DOHH2 (cell line): ENCODE measurements around the gene PRKAG1.

Experiments used
- H3F3A ChIP-seq: fragments of 200-600 bp; sonication (generic), shearing (Covaris generic); 2 replicates; pipeline ENCODE4 v1.6.0; 2016; ENCODE audit warnings: antibody characterized with exemption, mild to moderate bottlenecking; ENCODE audit not compliant: control insufficient read depth, insufficient read depth
- H3K27ac ChIP-seq: fragments of 200-600 bp; sonication (generic); 2 replicates; pipeline ENCODE4 v1.5.1; 2014; ENCODE audit warnings: low read depth, mild to moderate bottlenecking, low read length, moderate library complexity
- H3K27me3 ChIP-seq: fragments of 200-600 bp; sonication (generic); 2 replicates; pipeline ENCODE4 v1.6.1; 2014; ENCODE audit warnings: mild to moderate bottlenecking, low read length, mixed read lengths; ENCODE audit not compliant: control insufficient read depth
- H3K36me3 ChIP-seq: fragments of 200-600 bp; sonication (generic); 2 replicates; pipeline ENCODE4 v1.6.1; 2014; ENCODE audit warnings: mild to moderate bottlenecking, low read length, moderate library complexity, mixed read lengths; ENCODE audit not compliant: control insufficient read depth
- H3K4me1 ChIP-seq: fragments of 200-600 bp; sonication (generic); 2 replicates; pipeline ENCODE4 v1.6.1; 2014; ENCODE audit warnings: mild to moderate bottlenecking, low read length, mixed read lengths; ENCODE audit not compliant: control insufficient read depth
- H3K4me2 ChIP-seq: fragments of 200-600 bp; sonication (generic); 2 replicates; pipeline ENCODE4 v1.6.0; 2014; ENCODE audit warnings: mild to moderate bottlenecking, low read length, moderate library complexity
- H3K4me3 ChIP-seq: fragments of 200-600 bp; sonication (generic); 2 replicates; pipeline ENCODE4 v1.5.1; 2014; ENCODE audit warnings: mild to moderate bottlenecking, low read length, mixed read lengths
- H3K79me2 ChIP-seq: fragments of 200-600 bp; sonication (generic); 2 replicates; pipeline ENCODE4 v1.6.1; 2014; ENCODE audit warnings: mild to moderate bottlenecking, low read length, mixed read lengths; ENCODE audit not compliant: control insufficient read depth
- H3K9me2 ChIP-seq: fragments of 200-600 bp; sonication (generic); replicated peaks from 2 replicates; pipeline ENCODE4 v1.6.1; 2014; ENCODE audit warnings: mild to moderate bottlenecking, low read length, mixed read lengths; ENCODE audit not compliant: control insufficient read depth
- H3K9me3 ChIP-seq: fragments of 200-600 bp; sonication (generic); 2 replicates; pipeline ENCODE4 v1.6.1; 2014; ENCODE audit warnings: antibody characterized with exemption, low read length, mixed read lengths; ENCODE audit not compliant: control insufficient read depth, insufficient read depth
- H4K20me1 ChIP-seq: fragments of 200-600 bp; sonication (generic); 2 replicates; pipeline ENCODE4 v1.6.0; 2014; ENCODE audit warnings: low read depth, mild to moderate bottlenecking, antibody characterized with exemption, low read length, moderate library complexity; ENCODE audit not compliant: control insufficient read depth, insufficient read depth
- EZH2phosphoT487 ChIP-seq: fragments of 200-600 bp; sonication (generic); IDR thresholded peaks from 2 replicates; pipeline ENCODE4 v1.6.1; 2017; ENCODE audit warnings: borderline replicate concordance, mild to moderate bottlenecking, antibody characterized with exemption, low read length, moderate library complexity, mixed read lengths
- TF ChIP-seq, protein P1 (sequence below): fragments of 200-600 bp; sonication (generic); IDR thresholded peaks from one replicate; pipeline ENCODE4 v1.5.1; 2014; ENCODE audit warnings: antibody characterized with exemption, mild to moderate bottlenecking, low read depth, low read length; ENCODE audit not compliant: poor library complexity, severe bottlenecking

PRKAG1 gene

DNA sequence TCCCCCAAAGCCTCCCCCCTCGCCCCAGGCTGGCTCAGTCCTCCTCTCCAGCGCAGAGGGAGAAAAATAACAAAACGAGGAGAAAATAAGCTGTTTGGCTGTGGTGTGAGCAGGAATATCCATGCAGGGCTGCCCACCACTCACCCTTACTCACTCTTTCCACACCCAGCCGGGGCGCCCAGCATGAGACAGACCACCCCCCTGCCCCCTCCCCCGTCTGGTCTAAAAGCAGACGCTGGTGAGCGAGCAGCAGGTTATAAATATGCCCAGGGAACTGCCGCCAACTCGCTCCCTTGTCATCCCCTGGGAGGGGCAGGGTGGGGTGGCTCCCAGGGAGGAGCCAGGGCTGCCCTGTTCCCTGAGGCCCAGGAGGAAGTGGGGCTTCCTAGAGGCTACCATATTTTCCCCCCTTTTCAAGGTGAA is 33.1 kb downstream of the PRKAG1 start:
- Histone ChIP-seq H3K4me1 (peaks cover 12% of the 10 kb centered on the region), H3K36me3 (no peaks in the 10 kb centered on the region), H3K79me2 (no peaks in the 10 kb centered on the region), H3K4me2 (no peak overlapping the region), H3K27me3 (peaks cover 71% of the 10 kb centered on the region), H3K9me3 (no peaks in the 10 kb centered on the region), H3K9me2 (no peaks in the 10 kb centered on the region), H3K4me3 (no peak overlapping the region), H4K20me1 (no peaks in the 10 kb centered on the region), H3F3A (no peaks in the 10 kb centered on the region), H3K27ac (no peak overlapping the region)
- TF ChIP-seq, protein P1, sequence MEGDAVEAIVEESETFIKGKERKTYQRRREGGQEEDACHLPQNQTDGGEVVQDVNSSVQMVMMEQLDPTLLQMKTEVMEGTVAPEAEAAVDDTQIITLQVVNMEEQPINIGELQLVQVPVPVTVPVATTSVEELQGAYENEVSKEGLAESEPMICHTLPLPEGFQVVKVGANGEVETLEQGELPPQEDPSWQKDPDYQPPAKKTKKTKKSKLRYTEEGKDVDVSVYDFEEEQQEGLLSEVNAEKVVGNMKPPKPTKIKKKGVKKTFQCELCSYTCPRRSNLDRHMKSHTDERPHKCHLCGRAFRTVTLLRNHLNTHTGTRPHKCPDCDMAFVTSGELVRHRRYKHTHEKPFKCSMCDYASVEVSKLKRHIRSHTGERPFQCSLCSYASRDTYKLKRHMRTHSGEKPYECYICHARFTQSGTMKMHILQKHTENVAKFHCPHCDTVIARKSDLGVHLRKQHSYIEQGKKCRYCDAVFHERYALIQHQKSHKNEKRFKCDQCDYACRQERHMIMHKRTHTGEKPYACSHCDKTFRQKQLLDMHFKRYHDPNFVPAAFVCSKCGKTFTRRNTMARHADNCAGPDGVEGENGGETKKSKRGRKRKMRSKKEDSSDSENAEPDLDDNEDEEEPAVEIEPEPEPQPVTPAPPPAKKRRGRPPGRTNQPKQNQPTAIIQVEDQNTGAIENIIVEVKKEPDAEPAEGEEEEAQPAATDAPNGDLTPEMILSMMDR = no peak
- no peak for TF ChIP-seq EZH2phosphoT487

DNA sequence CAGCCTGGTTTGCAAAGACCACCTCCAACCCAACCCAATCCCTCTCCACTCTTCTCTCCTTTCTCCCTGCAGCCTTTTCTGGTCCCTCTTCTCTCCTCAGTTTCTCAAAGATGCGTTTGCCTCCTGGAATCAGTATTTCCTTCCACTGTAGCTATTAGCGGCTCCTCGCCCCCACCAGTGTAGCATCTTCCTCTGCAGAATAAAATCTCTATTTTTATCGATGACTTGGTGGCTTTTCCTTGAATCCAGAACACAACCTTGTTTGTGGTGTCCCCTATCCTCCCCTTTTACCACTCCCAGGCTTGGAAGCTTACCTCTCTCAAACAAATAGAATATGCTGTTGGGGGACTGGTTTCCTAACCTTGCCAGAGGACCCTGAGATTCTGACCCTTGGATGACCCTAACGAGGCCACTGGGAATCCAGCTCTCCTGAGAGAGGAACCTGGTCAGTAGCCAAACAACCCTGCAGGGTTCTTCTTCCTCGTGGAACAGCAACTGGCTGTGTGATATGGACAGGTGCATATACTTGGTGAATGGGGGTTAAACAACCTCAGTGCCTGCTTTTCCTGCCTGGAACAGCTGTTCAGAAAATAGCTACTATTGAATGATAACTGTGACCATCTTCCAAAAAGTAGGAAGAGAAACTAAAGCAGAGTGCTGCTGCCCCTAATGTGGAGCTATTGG is 36.0 kb downstream of the PRKAG1 start:
- Histone ChIP-seq H3K9me3 (no peaks in the 10 kb centered on the region), H4K20me1 (no peaks in the 10 kb centered on the region), H3F3A (no peaks in the 10 kb centered on the region), H3K79me2 (no peaks in the 10 kb centered on the region), H3K27ac (no peak overlapping the region), H3K4me2 (no peak overlapping the region), H3K27me3 (peaks cover 86% of the 10 kb centered on the region), H3K4me1 (peaks cover 40% of the 10 kb centered on the region), H3K4me3 (no peak overlapping the region), H3K9me2 (no peaks in the 10 kb centered on the region), H3K36me3 (no peaks in the 10 kb centered on the region)
- TF ChIP-seq EZH2phosphoT487 = no peak
- TF ChIP-seq, protein P1 = no peak

DNA sequence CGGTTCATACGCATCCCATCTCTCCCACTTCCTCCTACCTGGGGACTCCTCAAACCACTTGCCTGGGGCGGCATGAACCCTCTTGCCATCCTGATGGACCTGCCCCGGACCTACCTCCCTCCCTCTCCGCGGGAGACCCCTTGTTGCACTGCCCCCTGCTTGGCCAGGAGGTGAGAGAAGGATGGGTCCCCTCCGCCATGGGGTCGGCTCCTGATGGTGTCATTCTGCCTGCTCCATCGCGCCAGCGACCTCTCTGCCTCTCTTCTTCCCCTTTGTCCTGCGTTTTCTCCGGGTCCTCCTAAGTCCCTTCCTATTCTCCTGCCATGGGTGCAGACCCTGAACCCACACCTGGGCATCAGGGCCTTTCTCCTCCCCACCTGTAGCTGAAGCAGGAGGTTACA is 36.8 kb downstream of the PRKAG1 start:
- peaks cover 90% of the 10 kb centered on the region for H3K27me3 ChIP-seq
- no peaks in the 10 kb centered on the region for H3K79me2 ChIP-seq
- H3F3A ChIP-seq = no peaks in the 10 kb centered on the region
- H3K4me1 ChIP-seq = peaks cover 41% of the 10 kb centered on the region
- no peaks in the 10 kb centered on the region for H4K20me1 ChIP-seq
- TF ChIP-seq, protein P1 = no peak
- TF ChIP-seq EZH2phosphoT487 = 0 out of 2 replicates have a peak, but pooled peaks have one; percentile 11
- H3K9me2 ChIP-seq = no peaks in the 10 kb centered on the region
- no peak overlapping the region; the same call in 1 of the 2 replicates for H3K4me3 ChIP-seq
- H3K4me2 ChIP-seq = peak overlapping the region; percentile 65; the same call in 1 of the 2 replicates
- H3K27ac ChIP-seq = no peak overlapping the region
- H3K36me3 ChIP-seq = no peaks in the 10 kb centered on the region
- no peaks in the 10 kb centered on the region for H3K9me3 ChIP-seq
